Stomach (tissue), 4 donors: ENCODE results near the gene COL23A1.

ENCODE experiments used
- CTCF ChIP-seq, 7 experiments: fragments of 450-650 bp in 4 of 7; fragments of 200-600 bp in 3 of 7; sonication (generic) in 3 of 7; IDR thresholded peaks; one replicate each; pipeline ENCODE4 v1.5.1; 2016 to 2019; ENCODE audit warnings: antibody characterized with exemption in 7 of 7, control low read depth in 2 of 7, mild to moderate bottlenecking in 1 of 7
- POLR2A ChIP-seq, 4 donors: fragments of 450-650 bp; IDR thresholded peaks; one replicate each; pipeline ENCODE4 v1.6.1; 2016; ENCODE audit warnings: antibody characterized with exemption in 4 of 4, control low read depth in 2 of 4, mild to moderate bottlenecking in 1 of 4, moderate library complexity in 1 of 4
- POLR2AphosphoS5 ChIP-seq, 3 donors: sonication (generic); formaldehyde crosslinking; IDR thresholded peaks; one replicate each; pipeline ENCODE4 v1.6.1; 2016; ENCODE audit warnings: antibody characterized with exemption in 3 of 3

GRCh38 chr5:178205749-178206047 lies 384.5 kb downstream of the COL23A1 start:
- TF ChIP-seq CTCF (IDR thresholded peaks at IDR 0.05) = no peak
- no peak for TF ChIP-seq POLR2AphosphoS5 (IDR thresholded peaks at IDR 0.05)
- no peak for TF ChIP-seq POLR2A (IDR thresholded peaks at IDR 0.05)
